ENCODE measurements around the gene KLHDC7B.
"Not testable (repeated sequence)": the region's sequence is repeated elsewhere in the genome, so short reads cannot be mapped to it uniquely, and the experiment has no call there.

KLHDC7B gene

GRCh38 chr22:50517495-50518260 lies 28.0 kb upstream of the KLHDC7B start:
- DNase-seq (ENCODE audit: low read depth in 2 of 2, low spot score in 1 of 2) = no peak

- no peak for DNase-seq (ENCODE audit: low read depth in 2 of 2, low spot score in 1 of 2)
Observed at GRCh38 chr22:50518606-50519005, 27.1 kb upstream of the KLHDC7B start.

DNA sequence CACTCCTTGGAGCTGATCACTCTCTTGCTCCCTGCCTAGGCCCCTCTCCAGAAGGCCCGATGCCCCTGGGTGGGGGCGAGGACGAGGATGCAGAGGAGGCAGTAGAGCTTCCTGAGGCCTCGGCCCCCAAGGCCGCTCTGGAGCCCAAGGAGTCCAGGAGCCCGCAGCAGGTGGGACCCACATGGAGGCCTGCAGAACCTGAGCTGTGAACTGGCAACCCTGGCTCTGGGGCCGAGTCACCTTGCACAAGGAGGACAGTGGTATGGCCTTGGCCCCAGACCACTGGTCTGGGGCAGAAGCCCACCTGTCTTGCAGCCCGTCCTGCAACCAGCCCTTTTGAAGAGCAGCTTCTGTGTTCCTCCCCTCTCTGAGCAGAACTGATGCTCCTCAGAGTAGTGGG lies 26.5 kb upstream of the KLHDC7B start:
- no peak for DNase-seq (ENCODE audit: low read depth in 2 of 2, low spot score in 1 of 2)

- not testable (repeated sequence) for DNase-seq (ENCODE audit: low read depth in 2 of 2, low spot score in 1 of 2)
Observed at GRCh38 chr22:50520184-50520583, 25.5 kb upstream of the KLHDC7B start.

DNA sequence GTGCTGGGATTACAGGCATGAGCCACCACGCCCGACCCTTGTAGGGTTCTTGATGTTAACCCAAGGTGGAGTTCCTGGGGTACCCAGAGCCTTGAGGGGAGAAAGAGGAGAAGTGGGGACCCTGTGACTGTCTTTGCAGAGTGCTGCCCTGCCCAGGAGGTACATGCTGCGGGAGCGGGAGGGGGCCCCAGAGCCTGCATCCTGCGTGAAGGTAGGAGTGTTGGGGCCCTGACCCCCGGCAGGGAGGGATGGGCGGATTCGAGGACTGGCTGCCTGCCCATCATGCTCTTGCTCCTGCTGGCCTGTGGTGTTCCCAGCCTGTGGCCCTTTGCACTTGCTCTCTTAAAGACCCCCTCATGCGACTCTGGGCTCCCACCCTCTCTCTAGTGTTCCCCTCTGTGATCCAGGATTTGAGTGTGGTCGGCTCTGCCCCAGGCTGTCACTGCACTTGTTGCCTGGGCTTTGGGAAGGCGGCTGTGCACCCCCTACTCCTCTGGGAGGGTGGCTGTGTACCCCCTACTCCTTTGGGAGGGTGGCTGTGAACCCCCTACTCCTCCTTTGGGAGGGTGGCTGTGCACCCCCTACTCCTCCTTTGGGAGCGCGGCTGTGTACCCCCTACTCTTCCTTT lies 24.8 kb upstream of the KLHDC7B start:
- DNase-seq (ENCODE audit: low read depth in 2 of 2, low spot score in 1 of 2) = no peak

GRCh38 chr22:50521710-50522109 lies 24.0 kb upstream of the KLHDC7B start:
- DNase-seq (ENCODE audit: low read depth in 2 of 2, low spot score in 1 of 2) = no peak

GRCh38 chr22:50522208-50522805 lies 23.4 kb upstream of the KLHDC7B start:
- no peak for DNase-seq (ENCODE audit: low read depth in 2 of 2, low spot score in 1 of 2)

- no peak for DNase-seq (ENCODE audit: low read depth in 2 of 2, low spot score in 1 of 2)
Observed at GRCh38 chr22:50522806-50523438, 22.8 kb upstream of the KLHDC7B start.

DNA sequence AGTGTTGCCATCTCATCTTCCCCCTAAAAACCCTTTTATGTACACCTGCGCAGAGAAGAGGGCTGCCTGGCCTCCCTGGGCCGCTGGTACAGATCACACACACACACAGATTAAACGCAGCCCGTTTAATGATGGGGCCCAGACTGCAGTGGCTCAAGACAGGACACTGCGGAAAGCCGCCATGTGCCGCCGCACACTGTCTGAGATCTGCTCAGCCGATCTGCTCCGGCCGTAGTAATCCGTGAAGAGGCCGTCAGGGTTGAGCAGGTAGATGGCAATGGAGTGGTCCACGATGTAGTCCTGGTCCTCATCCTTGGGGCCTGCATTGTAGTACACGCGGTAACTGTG lies 22.3 kb upstream of the KLHDC7B start:
- no peak for DNase-seq (ENCODE audit: low read depth in 2 of 2, low spot score in 1 of 2)

DNA sequence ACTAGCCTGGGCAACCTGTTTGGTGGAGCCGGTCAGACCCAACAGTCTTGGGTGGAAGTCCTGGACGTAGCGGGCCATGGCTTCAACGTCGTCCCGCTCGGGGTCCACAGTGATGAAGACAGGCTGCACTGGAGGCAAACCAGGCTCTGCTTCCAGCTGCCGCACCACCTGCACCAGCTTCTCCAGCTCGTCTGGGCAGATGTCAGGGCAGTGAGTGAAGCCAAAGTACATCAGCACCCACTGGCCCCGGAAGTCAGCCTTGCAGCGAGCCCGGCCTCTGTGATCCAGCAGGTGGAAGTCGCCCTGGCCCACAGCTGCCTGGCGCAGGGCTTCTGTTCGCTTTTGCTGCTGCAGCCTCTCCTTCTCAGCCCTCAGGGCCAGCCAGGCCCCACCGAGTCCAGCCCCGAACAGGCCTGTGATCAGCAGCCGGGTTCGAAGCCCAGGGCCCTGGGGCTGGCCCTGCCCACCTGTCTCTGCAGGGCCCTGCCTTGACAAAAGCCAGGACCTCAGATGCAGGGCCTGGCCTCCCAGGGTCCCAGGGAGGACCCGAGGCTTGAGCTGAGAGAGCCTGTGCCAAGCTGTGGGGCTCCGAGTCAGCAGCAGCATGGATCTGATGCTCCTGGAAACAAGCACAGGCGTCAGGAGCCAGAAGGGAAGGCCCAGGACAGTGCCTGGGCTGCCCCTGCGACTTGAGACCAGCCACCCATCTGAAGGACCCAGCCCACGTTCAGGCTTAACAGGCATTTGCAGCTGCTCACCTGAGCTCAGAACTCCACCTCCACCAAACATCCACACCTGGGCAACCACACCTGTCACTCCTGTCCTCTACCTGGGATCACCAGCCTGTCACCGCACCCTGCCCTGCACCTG lies 21.7 kb upstream of the KLHDC7B start:
- DNase-seq (ENCODE audit: low read depth in 2 of 2, low spot score in 1 of 2) = no peak

- no peak for DNase-seq (ENCODE audit: low read depth in 2 of 2, low spot score in 1 of 2)
Observed at GRCh38 chr22:50524676-50525103, 21.0 kb upstream of the KLHDC7B start.

DNA sequence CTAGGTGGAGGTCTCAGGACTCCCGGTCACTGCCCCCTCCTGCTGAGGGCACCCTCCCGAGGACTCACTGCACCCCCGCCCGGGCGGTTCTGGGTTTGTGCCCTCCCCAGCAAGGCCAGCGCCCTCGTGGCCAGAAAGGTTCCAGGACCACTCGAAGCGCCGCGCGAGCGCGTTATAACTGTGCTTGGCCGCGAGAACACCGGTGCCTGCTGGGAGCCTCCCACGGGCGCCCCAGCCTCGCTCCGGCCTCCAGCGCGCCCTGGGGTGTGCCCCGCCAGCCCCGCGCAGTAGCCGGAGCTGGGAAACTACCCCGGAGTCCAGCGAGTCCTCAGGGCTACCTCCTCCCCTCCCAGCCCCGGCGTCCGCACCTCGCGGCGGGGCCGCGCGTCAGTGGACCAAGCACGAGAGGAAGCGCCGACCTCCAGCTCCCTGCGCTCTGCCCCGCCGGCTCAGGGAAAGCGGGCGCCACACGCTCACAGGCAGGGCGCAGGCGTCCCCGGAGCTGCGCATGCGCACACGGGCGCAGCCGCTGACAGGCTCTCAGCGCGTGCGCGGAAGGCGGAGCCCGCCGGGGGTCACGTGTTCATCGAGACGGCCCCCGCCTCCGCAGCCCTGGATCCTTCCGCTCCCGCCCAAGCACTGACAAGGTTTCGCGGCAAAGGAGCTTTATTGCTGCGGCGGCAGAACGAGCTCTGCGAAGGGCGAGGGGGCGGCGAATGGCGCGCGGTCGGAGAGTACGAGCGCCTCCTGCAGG lies 20.4 kb upstream of the KLHDC7B start, which contains the start of gene SCO2:
Gene SCO2, minus strand, starts transcription at position 495 of the 754 bp plus-strand sequence. CDS start 1,187 bp downstream, outside the sequence.
- DNase-seq (ENCODE audit: low read depth in 2 of 2, low spot score in 1 of 2) = peak; percentile 92 to 96

GRCh38 chr22:50525858-50526107 lies 19.9 kb upstream of the KLHDC7B start:
- DNase-seq (ENCODE audit: low read depth in 2 of 2, low spot score in 1 of 2) = no peak

- DNase-seq (ENCODE audit: low read depth in 2 of 2, low spot score in 1 of 2) = peak in 1 of 2 donors; percentile 69
Observed at GRCh38 chr22:50526108-50526833, 19.4 kb upstream of the KLHDC7B start.

DNA sequence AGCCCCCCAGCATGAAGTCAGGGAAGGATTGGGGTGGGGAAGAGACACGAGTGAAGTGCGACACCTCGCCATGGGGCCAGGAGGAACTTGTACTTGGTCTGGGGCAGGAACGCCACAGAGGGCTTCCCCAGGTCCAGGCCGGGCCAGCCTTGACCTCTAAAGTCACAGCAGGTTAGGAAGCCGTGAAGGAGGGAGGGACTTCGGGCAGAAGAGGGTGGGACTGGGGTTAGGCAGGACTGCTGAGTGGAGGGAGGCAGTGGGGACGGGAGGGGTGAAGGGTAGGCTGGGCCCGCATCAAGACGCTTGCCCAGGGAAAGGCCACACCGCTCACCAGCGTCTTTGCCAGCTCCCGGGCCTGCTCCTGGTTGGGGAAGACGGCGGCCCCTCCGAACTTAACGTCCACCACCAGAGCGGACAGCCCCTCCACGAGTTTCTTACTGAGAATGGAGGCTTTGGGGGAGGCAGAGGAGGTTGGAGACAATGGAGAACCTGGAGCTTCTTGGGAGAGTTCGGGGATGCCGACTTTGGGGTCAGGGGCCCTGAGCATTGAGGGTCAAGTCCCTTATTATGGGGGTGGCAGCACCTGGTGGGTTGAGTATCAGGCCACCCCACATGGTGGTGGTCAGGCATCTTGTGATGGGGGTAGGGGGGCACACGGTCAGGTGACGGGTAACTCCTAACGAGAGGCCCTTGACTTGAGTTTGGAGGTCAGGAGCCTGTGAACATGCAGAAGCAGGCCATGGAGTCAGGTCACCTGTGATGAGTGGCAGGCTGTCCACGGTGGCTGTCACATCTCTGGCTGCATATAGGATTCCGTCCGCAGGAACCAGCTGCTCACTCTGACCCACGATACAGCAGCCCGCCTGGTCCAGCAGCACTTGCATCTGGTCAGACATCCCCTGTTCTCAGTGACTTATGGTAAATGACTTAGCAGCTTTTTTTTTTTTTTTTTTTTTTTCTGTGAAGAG lies 18.6 kb upstream of the KLHDC7B start:
- no peak for DNase-seq (ENCODE audit: low read depth in 2 of 2, low spot score in 1 of 2)

- DNase-seq (ENCODE audit: low read depth in 2 of 2, low spot score in 1 of 2) = no peak
Observed at GRCh38 chr22:50527921-50528681, 17.6 kb upstream of the KLHDC7B start.

GRCh38 chr22:50528682-50529415 lies 16.9 kb upstream of the KLHDC7B start:
- DNase-seq (ENCODE audit: low read depth in 2 of 2, low spot score in 1 of 2) = no peak
